ENCODE measurements around the gene PSD4.

The PSD4 gene

DNA sequence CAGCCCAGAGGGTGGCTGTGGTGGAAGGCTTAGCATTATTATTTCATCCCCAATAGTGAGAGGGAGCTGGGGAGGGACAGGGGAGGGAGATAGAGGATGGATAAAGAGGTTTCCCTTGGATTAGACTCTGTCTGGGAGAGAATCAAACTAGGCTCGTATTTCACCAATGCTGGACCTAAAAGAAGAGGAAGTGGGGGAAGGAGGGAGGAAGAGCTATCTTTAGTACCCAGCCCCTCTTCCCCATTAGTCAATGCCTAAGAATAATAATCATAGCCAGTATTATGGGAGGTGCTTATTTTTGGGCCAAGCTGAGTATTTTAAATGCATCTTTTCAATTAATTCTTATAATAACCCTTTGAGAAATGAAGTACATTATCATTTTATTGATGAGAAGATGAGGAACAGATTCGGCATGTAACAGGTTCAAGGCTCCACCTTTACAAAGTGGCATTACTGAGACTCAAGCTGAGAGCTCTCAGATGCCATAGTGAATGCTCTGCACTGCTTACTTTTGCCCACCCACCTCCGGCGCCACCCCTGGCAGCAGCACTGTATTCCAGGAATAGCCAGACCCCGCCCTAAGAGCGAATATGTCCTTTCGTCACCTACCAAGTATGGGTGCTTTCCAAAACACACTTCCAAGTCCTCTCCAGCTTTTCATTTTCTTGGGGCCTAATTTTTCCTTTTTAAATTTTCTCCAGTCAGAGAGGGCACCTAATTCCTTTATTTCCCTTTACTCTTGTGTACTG is 83.9 kb downstream of the PSD4 start:
- TF ChIP-seq ZFP3 (CRISPR knock-in tag; IDR thresholded peaks at IDR 0.05) (no peak), OSR1 (CRISPR knock-in tag; IDR thresholded peaks at IDR 0.05) (no peak), GLIS3 (CRISPR knock-in tag; IDR thresholded peaks at IDR 0.05) (no peak), ZC3H10 (CRISPR knock-in tag; IDR thresholded peaks at IDR 0.05) (no peak), ISL1 (CRISPR knock-in tag; IDR thresholded peaks at IDR 0.05) (no peak), CSDC2 (CRISPR knock-in tag; IDR thresholded peaks at IDR 0.05) (no peak), TCF4 (CRISPR knock-in tag; IDR thresholded peaks at IDR 0.05; ENCODE audit: borderline replicate concordance) (no peak), ZNF565 (CRISPR knock-in tag; conservative IDR thresholded peaks at IDR 0.05; ENCODE audit: low read depth) (no peak), ARNTL (CRISPR knock-in tag; IDR thresholded peaks at IDR 0.05; ENCODE audit: borderline replicate concordance, low read depth) (no peak), ZFP30 (CRISPR knock-in tag; IDR thresholded peaks at IDR 0.05) (no peak), ZNF70 (CRISPR knock-in tag; IDR thresholded peaks at IDR 0.05) (no peak), TOX (CRISPR knock-in tag; IDR thresholded peaks at IDR 0.05; ENCODE audit: borderline replicate concordance) (no peak), ESRRG (CRISPR knock-in tag; IDR thresholded peaks at IDR 0.05) (no peak), ZNF8 (CRISPR knock-in tag; IDR thresholded peaks at IDR 0.05) (no peak), BACH2 (CRISPR knock-in tag; IDR thresholded peaks at IDR 0.05; ENCODE audit: borderline replicate concordance) (no peak)
- TF ChIP-seq, protein P1, sequence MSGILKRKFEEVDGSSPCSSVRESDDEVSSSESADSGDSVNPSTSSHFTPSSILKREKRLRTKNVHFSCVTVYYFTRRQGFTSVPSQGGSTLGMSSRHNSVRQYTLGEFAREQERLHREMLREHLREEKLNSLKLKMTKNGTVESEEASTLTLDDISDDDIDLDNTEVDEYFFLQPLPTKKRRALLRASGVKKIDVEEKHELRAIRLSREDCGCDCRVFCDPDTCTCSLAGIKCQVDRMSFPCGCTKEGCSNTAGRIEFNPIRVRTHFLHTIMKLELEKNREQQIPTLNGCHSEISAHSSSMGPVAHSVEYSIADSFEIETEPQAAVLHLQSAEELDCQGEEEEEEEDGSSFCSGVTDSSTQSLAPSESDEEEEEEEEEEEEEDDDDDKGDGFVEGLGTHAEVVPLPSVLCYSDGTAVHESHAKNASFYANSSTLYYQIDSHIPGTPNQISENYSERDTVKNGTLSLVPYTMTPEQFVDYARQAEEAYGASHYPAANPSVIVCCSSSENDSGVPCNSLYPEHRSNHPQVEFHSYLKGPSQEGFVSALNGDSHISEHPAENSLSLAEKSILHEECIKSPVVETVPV (CRISPR knock-in tag; IDR thresholded peaks at IDR 0.05): no peak
- TF ChIP-seq, protein P2, sequence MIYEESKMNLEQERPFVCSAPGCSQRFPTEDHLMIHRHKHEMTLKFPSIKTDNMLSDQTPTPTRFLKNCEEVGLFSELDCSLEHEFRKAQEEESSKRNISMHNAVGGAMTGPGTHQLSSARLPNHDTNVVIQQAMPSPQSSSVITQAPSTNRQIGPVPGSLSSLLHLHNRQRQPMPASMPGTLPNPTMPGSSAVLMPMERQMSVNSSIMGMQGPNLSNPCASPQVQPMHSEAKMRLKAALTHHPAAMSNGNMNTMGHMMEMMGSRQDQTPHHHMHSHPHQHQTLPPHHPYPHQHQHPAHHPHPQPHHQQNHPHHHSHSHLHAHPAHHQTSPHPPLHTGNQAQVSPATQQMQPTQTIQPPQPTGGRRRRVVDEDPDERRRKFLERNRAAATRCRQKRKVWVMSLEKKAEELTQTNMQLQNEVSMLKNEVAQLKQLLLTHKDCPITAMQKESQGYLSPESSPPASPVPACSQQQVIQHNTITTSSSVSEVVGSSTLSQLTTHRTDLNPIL (CRISPR knock-in tag; IDR thresholded peaks at IDR 0.05; ENCODE audit: low read depth): no peak
- TF ChIP-seq, protein P3, sequence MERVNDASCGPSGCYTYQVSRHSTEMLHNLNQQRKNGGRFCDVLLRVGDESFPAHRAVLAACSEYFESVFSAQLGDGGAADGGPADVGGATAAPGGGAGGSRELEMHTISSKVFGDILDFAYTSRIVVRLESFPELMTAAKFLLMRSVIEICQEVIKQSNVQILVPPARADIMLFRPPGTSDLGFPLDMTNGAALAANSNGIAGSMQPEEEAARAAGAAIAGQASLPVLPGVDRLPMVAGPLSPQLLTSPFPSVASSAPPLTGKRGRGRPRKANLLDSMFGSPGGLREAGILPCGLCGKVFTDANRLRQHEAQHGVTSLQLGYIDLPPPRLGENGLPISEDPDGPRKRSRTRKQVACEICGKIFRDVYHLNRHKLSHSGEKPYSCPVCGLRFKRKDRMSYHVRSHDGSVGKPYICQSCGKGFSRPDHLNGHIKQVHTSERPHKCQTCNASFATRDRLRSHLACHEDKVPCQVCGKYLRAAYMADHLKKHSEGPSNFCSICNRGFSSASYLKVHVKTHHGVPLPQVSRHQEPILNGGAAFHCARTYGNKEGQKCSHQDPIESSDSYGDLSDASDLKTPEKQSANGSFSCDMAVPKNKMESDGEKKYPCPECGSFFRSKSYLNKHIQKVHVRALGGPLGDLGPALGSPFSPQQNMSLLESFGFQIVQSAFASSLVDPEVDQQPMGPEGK (CRISPR knock-in tag; IDR thresholded peaks at IDR 0.05; ENCODE audit: borderline replicate concordance): no peak
- TF ChIP-seq, protein P4, sequence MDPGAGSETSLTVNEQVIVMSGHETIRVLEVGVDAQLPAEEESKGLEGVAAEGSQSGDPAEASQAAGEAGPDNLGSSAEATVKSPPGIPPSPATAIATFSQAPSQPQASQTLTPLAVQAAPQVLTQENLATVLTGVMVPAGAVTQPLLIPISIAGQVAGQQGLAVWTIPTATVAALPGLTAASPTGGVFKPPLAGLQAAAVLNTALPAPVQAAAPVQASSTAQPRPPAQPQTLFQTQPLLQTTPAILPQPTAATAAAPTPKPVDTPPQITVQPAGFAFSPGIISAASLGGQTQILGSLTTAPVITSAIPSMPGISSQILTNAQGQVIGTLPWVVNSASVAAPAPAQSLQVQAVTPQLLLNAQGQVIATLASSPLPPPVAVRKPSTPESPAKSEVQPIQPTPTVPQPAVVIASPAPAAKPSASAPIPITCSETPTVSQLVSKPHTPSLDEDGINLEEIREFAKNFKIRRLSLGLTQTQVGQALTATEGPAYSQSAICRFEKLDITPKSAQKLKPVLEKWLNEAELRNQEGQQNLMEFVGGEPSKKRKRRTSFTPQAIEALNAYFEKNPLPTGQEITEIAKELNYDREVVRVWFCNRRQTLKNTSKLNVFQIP (CRISPR knock-in tag; IDR thresholded peaks at IDR 0.05; ENCODE audit: borderline replicate concordance, low read depth): no peak
- no peak for ATAC-seq

DNA sequence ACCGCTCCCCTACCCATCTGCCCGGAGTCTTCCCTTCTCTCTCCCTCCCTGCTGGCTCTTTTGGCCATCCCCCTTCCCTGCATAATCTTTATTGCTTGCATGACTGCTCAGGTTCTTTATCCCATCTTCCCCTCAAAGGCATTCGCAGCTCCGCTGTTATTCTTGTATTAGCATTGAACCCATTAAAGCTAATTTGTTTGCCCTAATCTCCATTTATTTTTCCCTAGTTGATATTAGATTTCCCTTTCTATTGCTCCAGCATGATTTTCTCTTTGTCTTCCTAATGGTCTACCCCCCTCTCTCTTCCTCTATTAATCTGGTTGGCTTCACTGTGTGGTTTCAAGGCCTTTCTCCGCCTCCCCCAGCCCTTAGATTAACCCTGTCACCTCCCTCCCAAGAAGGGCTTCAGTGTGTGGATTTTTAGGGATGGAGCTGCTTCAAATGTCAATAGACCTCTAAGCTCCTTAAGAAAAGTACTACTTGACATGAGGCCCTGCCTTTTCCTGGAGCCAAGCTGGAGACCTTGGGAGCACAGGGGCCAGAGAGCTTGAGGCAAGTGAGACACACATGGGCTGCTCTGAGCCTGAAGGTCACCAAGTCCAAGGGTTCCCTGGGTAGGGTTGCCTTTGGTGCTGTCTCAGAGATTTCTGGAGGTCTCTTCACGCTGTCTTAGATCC is 84.8 kb downstream of the PSD4 start:
- no peak for ATAC-seq
- no peak for TF ChIP-seq RARB (CRISPR knock-in tag; IDR thresholded peaks at IDR 0.05)
- TF ChIP-seq, protein P1 (CRISPR knock-in tag; IDR thresholded peaks at IDR 0.05): no peak
- no peak for TF ChIP-seq ZC3H10 (CRISPR knock-in tag; IDR thresholded peaks at IDR 0.05)
- TF ChIP-seq, protein P2 (CRISPR knock-in tag; IDR thresholded peaks at IDR 0.05; ENCODE audit: low read depth): no peak
- TF ChIP-seq ZNF70 (CRISPR knock-in tag; IDR thresholded peaks at IDR 0.05): no peak
- no peak for TF ChIP-seq OSR1 (CRISPR knock-in tag; IDR thresholded peaks at IDR 0.05)
- TF ChIP-seq, protein P4 (CRISPR knock-in tag; IDR thresholded peaks at IDR 0.05; ENCODE audit: borderline replicate concordance, low read depth): no peak
- TF ChIP-seq, protein P5, sequence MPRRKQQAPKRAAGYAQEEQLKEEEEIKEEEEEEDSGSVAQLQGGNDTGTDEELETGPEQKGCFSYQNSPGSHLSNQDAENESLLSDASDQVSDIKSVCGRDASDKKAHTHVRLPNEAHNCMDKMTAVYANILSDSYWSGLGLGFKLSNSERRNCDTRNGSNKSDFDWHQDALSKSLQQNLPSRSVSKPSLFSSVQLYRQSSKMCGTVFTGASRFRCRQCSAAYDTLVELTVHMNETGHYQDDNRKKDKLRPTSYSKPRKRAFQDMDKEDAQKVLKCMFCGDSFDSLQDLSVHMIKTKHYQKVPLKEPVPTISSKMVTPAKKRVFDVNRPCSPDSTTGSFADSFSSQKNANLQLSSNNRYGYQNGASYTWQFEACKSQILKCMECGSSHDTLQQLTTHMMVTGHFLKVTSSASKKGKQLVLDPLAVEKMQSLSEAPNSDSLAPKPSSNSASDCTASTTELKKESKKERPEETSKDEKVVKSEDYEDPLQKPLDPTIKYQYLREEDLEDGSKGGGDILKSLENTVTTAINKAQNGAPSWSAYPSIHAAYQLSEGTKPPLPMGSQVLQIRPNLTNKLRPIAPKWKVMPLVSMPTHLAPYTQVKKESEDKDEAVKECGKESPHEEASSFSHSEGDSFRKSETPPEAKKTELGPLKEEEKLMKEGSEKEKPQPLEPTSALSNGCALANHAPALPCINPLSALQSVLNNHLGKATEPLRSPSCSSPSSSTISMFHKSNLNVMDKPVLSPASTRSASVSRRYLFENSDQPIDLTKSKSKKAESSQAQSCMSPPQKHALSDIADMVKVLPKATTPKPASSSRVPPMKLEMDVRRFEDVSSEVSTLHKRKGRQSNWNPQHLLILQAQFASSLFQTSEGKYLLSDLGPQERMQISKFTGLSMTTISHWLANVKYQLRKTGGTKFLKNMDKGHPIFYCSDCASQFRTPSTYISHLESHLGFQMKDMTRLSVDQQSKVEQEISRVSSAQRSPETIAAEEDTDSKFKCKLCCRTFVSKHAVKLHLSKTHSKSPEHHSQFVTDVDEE (CRISPR knock-in tag; IDR thresholded peaks at IDR 0.05): no peak
- TF ChIP-seq, protein P3 (CRISPR knock-in tag; IDR thresholded peaks at IDR 0.05; ENCODE audit: borderline replicate concordance): no peak

All from SK-N-SH treated with all-trans-retinoic acid at 6 μM for 48 hours (cell line).